ENCODE measurements around the gene C17orf100. TPM values are rescaled to one million over a fixed set of nuclear protein-coding genes. Genes with fewer than 3 reads are reported as not detected.

Gene C17orf100
- 3.1 and 3.2 TPM in 2 replicates for total RNA-seq
- long read RNA-seq, transcript C17orf100-201 (1 exons, 1,756 nt): major isoform, 6 of 6 reads
- long read RNA-seq, partial matches to known transcripts: 0 of 6 reads
- long read RNA-seq, other reads (novel, unspliced or antisense): 0 of 6 reads

DNA sequence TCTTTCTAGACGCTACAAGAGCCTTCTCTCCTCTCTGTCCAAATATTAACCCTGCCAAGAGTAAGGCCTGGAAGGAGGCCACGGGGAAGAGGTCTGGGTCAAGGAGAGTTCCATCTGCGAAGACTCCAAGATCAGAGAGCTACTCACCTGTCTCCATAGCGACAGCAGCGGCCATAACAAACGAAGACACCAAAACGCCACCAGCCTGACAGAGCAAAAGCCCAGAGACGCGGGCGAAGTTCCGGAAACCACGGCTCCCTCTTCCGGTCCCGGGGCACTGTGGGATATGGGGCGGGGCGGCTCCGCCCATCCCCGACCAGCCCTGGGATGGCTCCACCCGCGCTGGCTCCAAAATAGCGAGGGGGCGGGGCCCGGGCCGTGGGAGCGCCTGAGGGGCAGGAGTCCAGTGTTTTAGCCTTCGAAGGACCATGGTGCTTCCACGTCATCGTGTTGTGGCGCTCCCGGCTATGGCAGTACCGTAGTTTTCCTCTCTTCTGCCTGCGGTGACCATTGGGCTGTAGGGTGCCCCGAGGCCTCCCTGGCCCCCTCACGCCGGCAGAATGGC lies at the start of gene C17orf100, which contains the start of gene MED31:
Gene C17orf100, plus strand, starts transcription at position 409 of the 565 bp plus-strand sequence. Its CDS starts 152 bp downstream, at position 561.
Gene MED31, minus strand, starts transcription at position 252 of the 565 bp plus-strand sequence. Its CDS starts 77 bp downstream, at position 175.
- Mint-ChIP-seq H3K9me3 (ENCODE audit: unreplicated experiment) (peaks cover 4% of the 10 kb centered on the region), H3K27me3 (ENCODE audit: unreplicated experiment) (peaks cover 27% of the 10 kb centered on the region), H3K4me1 (ENCODE audit: unreplicated experiment) (peaks cover 39% of the 10 kb centered on the region), H3K4me3 (ENCODE audit: unreplicated experiment) (peak within 1 kb of the TSS; percentile 99), H3K27ac (ENCODE audit: unreplicated experiment) (peak within 1 kb of the TSS; percentile 98), H3K36me3 (ENCODE audit: unreplicated experiment) (peaks cover 12% of the 10 kb centered on the region)
- TF ChIP-seq, protein P1, sequence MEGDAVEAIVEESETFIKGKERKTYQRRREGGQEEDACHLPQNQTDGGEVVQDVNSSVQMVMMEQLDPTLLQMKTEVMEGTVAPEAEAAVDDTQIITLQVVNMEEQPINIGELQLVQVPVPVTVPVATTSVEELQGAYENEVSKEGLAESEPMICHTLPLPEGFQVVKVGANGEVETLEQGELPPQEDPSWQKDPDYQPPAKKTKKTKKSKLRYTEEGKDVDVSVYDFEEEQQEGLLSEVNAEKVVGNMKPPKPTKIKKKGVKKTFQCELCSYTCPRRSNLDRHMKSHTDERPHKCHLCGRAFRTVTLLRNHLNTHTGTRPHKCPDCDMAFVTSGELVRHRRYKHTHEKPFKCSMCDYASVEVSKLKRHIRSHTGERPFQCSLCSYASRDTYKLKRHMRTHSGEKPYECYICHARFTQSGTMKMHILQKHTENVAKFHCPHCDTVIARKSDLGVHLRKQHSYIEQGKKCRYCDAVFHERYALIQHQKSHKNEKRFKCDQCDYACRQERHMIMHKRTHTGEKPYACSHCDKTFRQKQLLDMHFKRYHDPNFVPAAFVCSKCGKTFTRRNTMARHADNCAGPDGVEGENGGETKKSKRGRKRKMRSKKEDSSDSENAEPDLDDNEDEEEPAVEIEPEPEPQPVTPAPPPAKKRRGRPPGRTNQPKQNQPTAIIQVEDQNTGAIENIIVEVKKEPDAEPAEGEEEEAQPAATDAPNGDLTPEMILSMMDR (IDR thresholded peaks at IDR 0.05): no peak
- peak; percentile 98 for DNase-seq (ENCODE audit: extremely low spot score, unreplicated experiment)

DNA sequence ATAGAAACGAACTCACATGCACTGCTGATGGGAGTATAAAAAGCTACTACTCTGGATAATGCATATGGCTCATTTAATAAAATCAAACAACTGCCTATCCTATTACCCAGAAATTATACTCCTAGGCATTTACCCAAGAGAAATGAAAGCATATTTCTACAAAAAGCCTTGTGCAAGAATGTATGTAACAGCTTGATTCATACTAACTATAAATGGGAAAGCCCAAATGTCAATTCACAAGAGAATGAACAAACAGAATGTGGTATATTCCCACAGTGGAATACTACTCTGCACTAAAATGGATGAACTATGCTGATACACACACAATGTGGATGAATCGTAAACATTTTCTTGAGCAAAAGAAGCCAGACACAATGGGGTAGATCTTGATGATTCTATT lies 49.4 kb upstream of the C17orf100 start:
- Mint-ChIP-seq H3K4me3 (ENCODE audit: unreplicated experiment) (no peak overlapping the region), H3K4me1 (ENCODE audit: unreplicated experiment) (peaks cover 21% of the 10 kb centered on the region), H3K36me3 (ENCODE audit: unreplicated experiment) (peaks cover 40% of the 10 kb centered on the region), H3K9me3 (ENCODE audit: unreplicated experiment) (no peaks in the 10 kb centered on the region), H3K27ac (ENCODE audit: unreplicated experiment) (no peak overlapping the region), H3K27me3 (ENCODE audit: unreplicated experiment) (no peaks in the 10 kb centered on the region)
- no peak for DNase-seq (ENCODE audit: extremely low spot score, unreplicated experiment)
- TF ChIP-seq, protein P1 (IDR thresholded peaks at IDR 0.05): no peak

DNA sequence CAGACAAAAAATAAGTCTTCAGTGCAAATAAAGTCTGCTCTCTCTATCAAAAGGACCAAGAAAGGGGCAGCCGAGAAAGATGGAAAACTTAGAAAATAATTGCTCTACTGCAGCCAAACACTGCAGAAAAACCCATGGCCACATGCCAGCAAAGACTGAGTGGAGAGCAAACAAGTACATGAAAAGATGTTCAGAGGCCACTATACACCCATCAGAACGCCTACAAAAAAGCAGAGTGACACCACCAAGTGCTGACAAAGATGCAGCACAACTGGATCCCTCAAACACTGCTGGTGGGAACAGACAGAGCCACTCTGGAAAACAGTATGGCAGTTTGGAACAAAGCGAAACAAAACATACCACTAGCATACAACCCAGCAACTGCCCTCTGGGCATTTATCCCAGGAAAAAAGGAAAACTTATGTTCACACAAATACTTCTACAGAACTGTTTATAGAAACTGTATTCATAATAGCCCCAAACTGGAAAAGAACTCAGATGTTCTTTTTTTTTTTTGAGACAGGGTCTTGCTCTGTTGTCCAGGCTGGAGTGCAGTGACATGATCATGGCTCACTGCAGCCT lies 47.7 kb upstream of the C17orf100 start:
- Mint-ChIP-seq H3K9me3 (ENCODE audit: unreplicated experiment) (no peaks in the 10 kb centered on the region), H3K27ac (ENCODE audit: unreplicated experiment) (peak overlapping the region; percentile 3), H3K4me1 (ENCODE audit: unreplicated experiment) (peaks cover 16% of the 10 kb centered on the region), H3K4me3 (ENCODE audit: unreplicated experiment) (no peak overlapping the region), H3K36me3 (ENCODE audit: unreplicated experiment) (peaks cover 36% of the 10 kb centered on the region), H3K27me3 (ENCODE audit: unreplicated experiment) (no peaks in the 10 kb centered on the region)
- DNase-seq (ENCODE audit: extremely low spot score, unreplicated experiment): no peak
- TF ChIP-seq, protein P1 (IDR thresholded peaks at IDR 0.05): no peak

DNA sequence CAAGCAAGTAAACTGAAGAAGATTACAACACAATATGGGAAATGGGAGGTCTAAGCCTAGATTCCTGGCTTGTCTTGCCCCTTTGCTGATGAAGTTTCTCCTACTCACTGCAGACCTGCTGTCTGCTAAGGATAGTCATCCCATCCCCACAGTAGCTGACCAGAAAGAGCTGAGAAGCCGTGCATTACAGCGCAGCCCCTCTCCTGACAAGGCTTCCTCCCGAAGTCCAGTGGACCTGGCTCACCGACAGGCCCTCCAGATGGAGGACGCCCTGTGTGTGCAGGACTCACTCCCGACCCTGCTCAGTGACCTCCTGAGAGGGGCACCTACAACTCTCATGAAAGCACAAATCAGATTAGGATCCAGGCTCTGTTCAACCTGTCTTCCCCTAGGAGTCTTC lies 46.4 kb upstream of the C17orf100 start:
- peaks cover 43% of the 10 kb centered on the region for H3K36me3 Mint-ChIP-seq (ENCODE audit: unreplicated experiment)
- DNase-seq (ENCODE audit: extremely low spot score, unreplicated experiment): no peak
- H3K9me3 Mint-ChIP-seq (ENCODE audit: unreplicated experiment): no peaks in the 10 kb centered on the region
- TF ChIP-seq, protein P1 (IDR thresholded peaks at IDR 0.05): no peak
- no peak overlapping the region for H3K4me3 Mint-ChIP-seq (ENCODE audit: unreplicated experiment)
- peaks cover 16% of the 10 kb centered on the region for H3K4me1 Mint-ChIP-seq (ENCODE audit: unreplicated experiment)
- no peaks in the 10 kb centered on the region for H3K27me3 Mint-ChIP-seq (ENCODE audit: unreplicated experiment)
- H3K27ac Mint-ChIP-seq (ENCODE audit: unreplicated experiment): no peak overlapping the region

DNA sequence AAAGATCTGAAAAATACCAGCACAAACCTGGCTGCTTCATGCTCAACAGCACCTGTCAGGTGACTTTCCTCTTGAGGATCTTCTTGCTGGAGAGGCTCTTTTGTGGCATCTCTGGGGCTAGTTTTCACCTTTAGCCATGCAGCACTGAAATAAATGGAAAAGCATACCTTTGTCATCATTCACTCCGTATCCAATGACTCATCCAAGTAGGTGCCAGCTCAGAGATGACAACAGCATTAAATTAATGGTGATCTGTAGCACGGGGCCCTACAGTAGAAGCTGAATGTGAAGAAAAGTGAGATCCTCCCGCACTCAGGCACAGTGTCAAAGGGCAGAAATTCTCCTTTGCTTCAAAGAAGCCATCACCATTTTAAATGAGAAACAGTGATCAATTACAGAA lies 43.2 kb upstream of the C17orf100 start:
- Mint-ChIP-seq H3K27me3 (ENCODE audit: unreplicated experiment) (no peaks in the 10 kb centered on the region), H3K36me3 (ENCODE audit: unreplicated experiment) (peaks cover 45% of the 10 kb centered on the region), H3K4me3 (ENCODE audit: unreplicated experiment) (no peak overlapping the region), H3K4me1 (ENCODE audit: unreplicated experiment) (peaks cover 11% of the 10 kb centered on the region), H3K9me3 (ENCODE audit: unreplicated experiment) (no peaks in the 10 kb centered on the region), H3K27ac (ENCODE audit: unreplicated experiment) (no peak overlapping the region)
- DNase-seq (ENCODE audit: extremely low spot score, unreplicated experiment): no peak
- TF ChIP-seq, protein P1 (IDR thresholded peaks at IDR 0.05): no peak
